Stimulated activated CD4-positive, alpha-beta T cell treated with anti-CD3 and anti-CD28 coated beads, Interleukin-1b, Interleukin-23, amount 100 ng/mL, for 4 hours (primary cell): Measurements from ENCODE around the gene LARGE2.

Experiments
- DNase-seq, 2 donors: peaks; one replicate each; pipeline ENCODE4 v3.0.0-alpha.2; 2020; ENCODE audit warnings: low read depth in 2 of 2

Gene LARGE2

DNA sequence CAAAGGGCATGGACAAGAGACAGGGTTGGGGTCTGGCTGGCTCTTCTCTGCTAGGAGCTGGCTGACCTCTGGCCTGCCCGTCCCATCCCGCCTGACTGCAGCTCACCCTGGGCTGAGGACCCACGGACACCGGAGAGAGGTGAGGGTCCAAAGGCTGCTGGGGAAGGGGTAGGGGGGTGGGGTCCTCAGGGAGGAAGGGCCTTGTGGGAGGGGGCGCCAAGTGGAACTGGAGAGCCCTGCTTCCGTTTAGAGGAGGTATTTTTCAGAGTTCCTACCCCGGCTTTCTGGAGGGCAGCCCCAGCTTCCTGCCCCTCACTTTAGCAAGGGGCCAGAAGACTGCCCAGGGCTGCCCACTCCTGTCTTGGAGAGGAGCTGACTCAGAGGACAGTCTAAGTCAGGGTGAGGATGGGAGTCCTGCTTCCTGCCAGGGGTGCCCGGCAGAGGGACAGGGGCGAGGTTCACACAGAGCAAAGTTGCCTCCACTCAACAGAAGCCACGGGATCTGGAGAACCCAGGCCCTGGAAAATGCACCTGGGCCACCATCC is 7.1 kb downstream of the LARGE2 start:
- no peak for DNase-seq

DNA sequence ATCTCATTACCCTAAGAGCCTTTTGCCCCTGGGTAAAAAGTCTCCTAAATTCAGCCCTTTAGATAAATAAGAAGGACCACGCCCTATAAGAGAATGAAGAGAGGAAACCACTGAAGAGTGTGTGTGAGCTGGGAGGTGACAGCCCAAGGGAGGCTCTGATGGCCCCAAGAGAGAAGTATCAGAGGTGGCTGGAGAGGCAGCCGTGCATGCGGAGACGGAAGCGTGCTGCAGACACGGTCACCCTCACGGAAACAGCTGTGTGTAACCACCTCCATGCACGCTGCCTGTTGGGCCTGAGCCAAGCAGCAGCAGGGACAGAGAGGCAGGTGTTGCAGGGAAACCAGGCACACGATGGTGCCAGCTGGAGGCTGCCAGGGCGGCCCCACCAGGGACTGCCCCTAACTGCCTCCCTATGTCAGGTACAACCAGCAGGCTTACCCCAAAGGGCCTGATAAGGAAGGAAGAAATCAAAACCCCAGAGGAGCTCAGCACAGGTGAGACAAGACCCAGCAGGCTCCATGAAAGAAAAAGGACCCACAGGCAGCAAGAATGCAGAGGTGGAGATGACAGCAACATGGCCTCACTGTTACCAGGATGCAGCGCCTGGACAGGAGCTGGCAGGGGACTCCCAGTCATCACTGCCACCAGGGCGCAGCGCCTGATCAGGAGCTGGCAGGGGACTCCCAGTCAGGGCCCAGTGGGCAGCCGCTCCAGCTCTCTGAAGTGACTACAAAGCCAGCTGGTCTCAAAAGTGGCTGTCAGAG is 7.8 kb downstream of the LARGE2 start:
- no peak for DNase-seq

DNA sequence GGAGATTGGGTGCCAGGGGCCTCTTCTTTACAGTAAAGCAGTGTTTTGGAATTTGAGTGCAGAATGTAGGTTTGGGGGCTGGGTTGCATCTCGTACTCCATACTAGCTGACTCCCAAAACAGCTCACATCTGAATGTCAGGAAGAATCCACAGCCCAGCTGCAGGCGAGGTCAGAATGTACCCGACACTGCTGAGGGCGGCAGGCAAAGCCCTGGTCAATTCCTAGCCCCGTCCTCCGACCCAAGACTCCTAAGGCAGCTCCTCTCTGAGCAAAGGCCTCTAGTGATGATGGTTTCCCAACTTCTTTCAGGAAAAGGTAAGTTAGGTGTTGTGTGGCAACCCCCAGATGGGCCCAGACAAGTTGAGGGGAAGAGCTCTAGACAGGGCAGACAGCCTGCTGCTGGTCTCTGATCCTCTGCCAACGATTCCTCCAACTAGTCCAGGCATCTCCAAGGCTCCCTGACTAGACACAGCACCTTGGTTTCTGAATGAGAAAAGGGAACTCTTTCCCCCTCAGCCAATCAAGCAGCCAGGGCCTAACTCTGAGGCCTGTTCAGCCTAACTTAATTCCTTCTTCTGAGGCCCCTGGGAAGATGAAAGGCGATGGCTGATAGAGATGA is 8.6 kb downstream of the LARGE2 start:
- DNase-seq: no peak

DNA sequence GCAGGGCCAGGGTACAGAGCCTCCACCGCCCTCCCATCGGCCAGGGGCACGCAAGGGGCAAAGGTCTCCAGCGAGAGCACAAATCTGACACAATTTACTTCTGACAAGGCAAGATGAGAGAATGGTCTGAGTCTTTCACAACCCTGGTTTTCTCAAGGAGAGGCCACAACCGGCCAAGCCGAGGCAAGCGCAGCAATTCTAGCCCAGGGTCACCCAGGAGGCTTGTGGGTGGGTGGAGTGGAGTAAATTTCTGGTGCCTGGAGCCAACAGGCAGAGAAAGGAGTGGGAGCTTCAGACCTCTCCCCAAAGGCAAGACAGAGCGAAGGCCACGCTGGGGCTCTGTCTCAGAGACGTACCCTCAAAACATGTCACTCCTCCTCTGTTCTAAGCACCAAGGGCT is 9.3 kb downstream of the LARGE2 start:
- no peak for DNase-seq

DNA sequence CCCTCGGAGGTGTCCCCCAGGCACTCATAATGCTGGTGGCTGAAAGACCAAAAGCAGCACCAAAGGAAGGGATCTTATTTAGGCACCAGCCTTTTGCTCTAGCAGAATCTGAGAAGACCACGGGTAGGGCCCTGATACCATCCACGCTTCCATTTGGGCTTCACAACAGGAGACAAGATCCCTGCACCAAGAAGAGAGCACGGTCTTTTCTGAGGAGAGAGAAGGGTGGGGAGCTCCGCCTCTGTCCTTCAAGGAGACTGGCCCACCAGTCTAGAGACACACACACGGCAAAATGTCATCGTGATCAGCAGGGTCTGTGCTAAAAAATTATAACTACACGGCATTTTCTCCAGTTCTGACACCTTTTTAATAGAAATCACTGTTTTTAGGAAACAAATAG is 9.8 kb downstream of the LARGE2 start:
- DNase-seq: no peak

DNA sequence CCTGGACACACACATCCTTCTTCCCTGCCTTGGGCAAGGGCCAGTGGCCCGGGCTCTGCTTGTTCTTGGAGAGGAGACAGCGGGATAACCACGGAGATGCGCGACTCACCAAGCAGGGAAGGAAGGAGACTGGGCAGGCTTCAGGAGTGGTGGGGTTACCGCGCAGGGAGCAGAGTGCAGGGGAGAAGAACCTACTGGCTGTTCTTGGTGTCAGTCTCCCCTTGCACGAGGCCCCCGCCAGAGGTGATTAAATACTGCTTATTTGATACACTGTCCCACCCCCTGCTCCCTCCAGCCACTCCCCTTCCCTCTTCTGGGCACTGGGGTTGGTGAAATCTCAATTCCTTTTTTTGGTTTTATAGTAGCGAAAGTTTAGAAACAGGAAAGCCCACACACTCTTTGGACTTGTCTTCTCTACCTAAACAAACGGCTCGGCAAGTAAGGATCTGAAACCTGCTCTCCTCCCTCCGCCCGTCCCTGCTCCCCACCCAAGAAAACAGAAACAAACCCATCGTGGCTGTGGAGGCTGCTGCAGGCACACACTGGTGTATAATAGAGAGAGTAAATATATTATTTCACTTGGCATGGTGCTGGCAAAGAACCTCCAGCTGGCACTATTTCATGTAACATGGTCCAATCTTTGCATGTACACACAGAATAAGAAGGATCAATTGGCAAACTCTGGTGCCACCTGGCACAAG is 10.8 kb downstream of the LARGE2 start:
- DNase-seq: no peak

DNA sequence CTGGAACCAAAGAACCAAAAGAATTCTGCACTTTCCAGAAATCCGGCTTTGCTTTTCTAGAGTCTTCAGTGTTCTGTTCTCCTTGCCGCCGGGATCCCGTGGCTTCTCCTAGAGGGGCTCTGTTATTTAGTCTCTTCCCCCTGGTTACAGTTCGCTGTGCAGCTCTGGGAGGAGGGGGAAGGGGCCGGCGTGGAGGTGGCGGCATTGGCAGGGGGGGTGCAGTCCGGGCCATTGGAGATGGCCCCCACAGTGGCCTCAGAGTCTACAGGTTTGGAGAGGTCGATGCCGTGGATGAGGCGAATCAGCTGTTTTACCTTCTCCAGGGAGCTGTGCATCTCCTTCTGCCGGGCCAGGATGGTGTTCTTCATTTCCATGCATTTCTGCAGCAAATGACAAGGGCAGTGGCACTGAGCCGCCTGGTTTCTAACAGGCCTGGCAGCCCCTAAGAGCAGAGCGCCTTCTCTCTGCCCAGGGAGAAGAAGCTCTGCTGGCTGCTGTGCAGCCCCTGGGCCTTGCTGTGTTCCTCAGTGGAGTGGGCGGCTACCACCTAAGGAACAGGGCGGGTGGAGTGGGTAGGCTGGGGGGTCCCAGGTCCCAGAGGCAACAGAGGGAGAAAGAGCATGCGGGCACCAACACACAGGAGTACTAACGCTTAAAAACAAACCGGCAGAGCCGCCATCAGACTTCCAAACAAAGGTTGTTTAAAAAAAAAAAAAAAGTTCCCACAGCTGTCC is 11.6 kb downstream of the LARGE2 start:
- DNase-seq: no peak

DNA sequence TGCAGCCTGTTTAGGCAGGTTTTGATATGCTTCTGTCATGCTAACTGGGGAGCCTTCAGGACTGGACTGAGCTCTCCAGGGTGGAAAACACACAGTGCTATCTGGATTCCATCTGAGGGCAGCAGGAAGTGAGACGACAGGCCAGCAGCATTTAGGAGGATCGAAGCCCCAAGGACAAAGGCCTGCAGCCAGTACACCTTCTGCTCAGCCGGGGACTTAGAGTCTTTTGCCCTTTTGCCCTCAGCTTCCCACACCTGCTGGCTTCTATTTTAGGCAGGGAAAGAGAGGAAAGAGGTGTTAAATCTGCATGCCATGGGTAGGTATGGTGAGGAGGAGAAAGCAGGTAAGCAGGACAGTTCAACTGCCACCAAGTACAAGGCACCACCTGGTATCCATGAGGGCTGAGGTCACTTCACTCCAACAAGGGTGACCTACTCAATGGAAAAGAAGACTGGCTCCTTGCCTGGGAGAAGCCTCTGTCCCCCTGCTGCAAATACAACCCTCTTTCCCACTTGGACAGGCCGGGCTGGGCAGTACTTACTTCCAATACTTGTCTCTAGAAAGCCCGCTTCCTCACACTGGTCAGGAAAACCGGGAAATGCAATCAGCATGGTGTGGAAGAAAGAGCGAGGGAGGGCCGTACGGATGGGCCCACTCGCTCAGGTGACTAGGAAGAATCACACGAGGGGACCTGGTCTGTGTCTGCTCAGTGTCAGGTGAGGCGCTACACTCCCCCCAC is 12.3 kb downstream of the LARGE2 start:
- DNase-seq: no peak

DNA sequence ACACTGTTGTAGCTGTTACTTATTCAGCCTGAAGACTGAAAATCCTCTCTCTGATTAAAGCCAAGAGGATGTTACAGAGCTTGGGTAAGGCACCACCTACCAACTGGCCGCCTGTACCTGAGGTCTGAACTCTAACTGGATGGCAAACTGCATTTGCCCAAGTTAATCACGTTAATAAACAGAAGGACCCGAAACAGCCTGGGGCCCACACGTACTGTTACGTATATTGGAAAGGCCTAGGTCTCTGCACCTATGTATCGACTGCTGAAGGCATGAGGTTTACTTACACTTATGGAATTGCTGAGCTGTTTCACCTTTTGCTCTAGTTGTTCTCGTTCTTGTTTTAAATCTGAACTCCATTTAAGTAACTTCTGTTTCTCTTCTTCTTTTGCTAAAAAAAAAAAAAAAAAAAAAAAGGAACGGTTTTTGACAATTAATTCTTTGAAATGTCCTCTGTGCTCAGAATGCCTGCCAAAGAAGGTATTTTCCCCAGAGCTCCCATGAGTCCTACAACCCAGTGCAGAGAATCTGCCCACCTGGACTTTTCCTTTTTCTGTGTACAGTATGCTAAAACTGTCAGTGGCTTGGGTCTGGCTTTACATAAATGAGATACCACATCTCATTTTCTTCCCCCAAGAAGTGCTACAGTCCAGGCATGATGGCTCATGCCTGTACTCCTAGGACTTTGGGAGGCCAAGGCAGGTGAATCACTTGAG is 13.1 kb downstream of the LARGE2 start:
- no peak for DNase-seq

DNA sequence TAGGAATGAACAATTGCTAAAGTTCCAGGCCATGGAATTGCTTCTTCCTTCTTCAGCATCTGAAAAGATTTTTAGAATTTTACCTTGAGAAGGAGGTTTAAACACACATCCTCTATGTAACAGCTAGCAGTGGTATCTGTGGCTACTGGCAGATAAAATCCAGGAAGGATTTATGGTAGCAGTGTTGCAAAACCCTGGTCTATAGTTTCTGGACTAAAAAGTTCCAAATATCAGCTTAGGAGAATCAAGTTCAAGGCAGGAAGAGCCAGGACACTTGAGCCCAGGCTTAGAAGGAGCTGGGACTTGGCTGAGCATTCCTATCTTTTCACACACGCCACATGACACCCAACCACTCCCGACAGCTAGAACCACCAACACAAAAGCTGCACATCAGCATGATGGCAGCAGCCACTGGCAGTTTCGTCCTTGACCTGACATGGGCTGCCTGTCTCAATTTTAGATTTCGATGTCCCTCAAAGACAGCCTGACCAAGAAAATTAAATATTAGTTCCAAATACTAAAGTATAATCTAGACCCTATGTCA is 14.1 kb downstream of the LARGE2 start:
- DNase-seq: no peak

DNA sequence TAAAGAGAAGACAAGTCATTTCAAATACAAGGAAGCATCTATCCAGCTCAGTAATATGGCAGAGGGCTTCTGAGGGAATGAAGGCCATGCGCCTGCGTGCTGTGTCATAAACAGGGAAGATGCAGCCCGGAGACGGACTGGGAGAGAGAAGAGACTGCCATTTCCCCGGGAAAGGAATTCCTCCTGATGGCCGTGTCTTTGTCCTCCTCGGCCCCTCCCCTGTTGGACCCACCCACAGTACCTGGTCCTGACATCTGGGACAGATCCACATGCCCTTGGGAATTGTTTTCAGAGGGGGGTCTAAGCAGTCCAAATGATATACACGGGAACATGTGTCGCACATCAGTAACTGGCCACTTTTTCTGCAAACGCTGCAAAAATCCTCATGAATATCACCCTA is 15.5 kb downstream of the LARGE2 start:
- no peak for DNase-seq

DNA sequence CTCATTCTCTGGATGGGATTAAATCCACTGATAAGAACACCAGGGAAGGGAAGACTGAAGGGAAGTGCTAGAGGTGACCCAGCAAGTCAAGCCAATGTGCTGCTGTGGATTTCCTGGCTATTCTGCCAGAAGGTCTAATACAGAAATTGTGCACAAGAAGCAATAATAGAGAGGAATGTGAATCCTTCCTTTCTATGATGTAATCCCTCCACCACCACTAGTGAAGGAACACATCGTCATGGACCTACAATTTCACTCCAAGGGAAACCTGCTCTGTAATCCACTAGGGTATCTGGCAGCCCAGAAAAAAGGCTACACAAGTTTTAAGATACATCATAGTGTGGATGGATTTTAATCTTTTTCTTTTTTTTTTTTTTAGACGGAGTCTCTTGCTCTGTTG is 17.4 kb downstream of the LARGE2 start:
- DNase-seq: no peak

DNA sequence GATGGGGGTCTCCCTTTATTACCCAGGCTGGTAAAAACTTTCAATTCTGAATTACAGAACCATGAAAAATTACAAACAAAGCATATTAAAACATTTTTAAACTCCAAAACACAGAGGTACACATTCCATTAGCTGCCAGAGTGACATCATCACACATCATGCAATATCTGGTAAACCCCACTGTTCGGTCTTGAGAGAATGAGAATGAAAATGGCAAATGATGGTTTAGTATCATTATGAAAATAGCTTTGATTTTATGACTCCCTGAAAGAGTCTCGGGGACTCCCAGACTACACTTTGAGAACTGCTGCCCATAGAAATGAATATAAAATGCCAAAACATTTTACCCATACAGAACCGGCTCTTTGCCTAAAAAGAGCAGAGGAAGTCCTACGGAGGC is 18.8 kb downstream of the LARGE2 start:
- no peak for DNase-seq

DNA sequence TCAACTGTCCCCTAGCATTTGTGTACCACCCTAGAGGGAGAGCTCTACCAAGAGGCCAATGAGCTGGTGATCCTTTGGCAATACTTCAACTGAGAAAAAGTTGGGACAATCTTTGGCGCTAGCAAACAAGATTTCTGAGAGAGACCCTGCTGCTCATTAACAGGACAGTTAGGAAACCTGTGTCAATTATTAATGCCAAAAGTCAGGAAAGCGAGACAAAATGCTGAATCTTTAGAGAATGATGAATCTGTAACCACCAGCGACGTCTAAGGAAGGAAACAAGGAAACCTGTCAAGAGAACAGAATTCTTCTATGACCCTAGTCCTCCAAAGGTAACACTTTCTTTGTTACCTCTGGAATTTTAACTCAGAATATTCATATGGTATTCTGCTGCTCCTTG is 19.9 kb downstream of the LARGE2 start:
- no peak for DNase-seq

DNA sequence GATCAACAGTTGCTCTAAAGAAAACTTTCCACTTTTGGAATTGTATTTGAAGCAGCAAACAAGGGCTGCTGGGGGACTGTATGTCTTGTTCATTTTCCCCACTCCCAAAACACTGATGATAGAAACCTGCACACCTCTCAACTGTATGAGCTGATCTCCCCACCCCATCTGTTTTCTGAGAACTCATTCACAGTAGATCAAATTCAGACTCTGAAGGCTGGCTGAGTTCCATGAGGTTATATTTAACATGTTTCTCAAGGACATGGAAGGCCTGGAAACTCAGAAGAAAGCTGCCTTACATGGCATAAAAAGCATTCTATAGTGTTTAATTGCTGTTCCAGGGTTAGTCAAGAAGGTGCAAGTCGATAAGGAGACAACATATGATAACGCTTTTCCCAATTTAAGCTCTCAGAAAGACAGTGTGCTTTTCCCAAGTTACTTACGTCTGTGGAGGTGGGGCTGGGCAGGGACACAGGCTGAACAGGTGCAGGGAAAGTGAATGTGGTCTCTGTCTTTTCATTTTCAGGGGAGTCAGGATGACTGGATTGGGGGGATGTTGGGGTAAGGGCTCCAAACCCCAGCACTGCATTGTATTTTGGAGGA is 23.0 kb downstream of the LARGE2 start:
- DNase-seq: no peak

DNA sequence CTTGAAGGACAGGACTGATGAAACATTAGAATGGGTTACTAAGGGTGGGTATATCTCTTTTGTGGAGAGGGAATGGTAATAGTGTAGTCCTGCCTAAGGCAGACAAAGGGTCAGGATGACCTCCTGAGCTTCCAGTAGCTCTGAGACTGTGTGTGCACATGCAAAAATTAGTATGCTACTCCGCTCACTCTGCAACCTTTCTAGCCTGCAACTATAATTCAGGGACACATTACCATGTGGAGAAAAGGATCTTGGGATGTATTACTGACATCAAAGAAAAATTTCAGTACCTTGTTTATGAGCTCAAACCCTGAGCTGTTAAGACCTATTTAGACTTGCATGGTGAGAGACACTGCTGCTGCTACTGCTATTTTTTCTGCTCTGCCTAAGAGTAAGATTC is 25.4 kb downstream of the LARGE2 start:
- no peak for DNase-seq

DNA sequence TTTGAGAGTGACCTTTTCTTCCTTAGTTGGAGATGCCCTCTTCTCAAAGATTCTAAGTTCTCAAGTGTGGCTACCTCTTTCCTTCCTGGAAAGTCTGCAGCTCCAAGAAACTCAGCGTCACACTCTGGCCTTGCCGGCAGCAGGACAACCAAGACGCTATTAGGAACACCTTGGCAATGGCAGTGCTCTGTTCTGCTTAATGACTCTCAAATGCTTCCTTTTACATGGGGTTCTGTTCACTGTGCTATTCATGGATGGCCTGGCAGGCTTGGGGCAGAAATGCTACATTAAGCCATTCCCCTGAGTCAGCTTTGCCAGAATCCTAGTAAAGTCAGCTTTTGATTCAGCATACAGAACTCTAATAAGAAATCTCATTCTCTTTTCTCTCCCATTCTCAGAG is 25.9 kb downstream of the LARGE2 start:
- DNase-seq: no peak

DNA sequence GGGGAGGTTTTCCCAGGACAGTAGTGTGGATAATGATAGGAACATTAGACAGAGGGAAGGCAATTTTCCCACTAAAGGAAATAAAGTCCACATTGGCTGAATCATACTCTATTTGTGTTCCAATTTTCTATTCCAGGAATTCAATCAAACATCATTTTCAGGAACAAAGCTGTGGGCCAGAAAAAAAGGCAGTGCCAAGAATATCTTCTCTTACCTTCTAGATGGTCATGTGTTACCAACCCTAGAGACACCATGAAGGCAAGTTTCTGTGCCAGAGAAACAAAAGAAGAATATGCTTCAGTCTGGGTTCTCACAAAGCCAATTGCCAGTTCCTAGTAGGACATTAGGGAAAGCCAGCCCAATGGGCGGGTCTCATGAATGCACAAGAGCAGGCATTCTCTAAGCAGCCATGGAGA is 27.5 kb downstream of the LARGE2 start:
- no peak for DNase-seq

DNA sequence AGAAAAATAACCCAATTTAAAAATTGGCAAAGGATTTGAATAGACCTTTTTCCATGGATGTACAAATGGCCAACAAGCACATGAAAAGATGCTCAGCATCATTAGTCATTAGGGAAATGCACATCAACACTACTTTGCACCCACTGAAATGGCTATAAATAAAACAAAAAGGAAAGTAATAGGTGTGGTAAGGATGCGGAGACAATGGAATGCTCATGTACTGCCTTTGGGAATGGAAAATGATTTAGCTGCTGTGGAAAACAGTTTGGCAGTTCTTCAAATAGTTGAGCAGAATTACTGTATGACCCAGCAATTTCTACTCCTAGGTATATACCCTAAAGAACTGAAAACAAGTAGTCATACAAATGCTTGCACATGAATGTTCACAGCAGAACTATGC is 37.4 kb downstream of the LARGE2 start:
- DNase-seq: no peak
